ENCODE measurements around the gene ZDHHC14.

- no peak for TF ChIP-seq POLR2AphosphoS5 (IDR thresholded peaks at IDR 0.05; ENCODE audit: low read depth)
- no peak for TF ChIP-seq CTCF (IDR thresholded peaks at IDR 0.05; ENCODE audit: insufficient read depth, low read length)
Observed at GRCh38 chr6:157655139-157655538, 274.1 kb downstream of the ZDHHC14 start.
